Fibroblast of lung (primary cell): ENCODE data around the gene ZNF157. TPM values are rescaled to one million over a fixed set of nuclear protein-coding genes. Genes with fewer than 3 reads are reported as not detected.
A peak's percentile ranks its signal among the peaks of the same experiment; 100 is the strongest.

ENCODE experiments used
- DNase-seq, 2 donors: peaks; one replicate each; pipeline versions ENCODE4 v3.0.0 to v3.0.0-alpha.2; 2010; ENCODE audit warnings: low read depth in 2 of 2
- H2AFZ ChIP-seq: 2 replicates; pipeline ENCODE4 v1.5.1; 2012; ENCODE audit warnings: low read length, control low read depth, inconsistent platforms
- H3K27ac ChIP-seq: 2 replicates; pipeline ENCODE4 v1.5.1; 2011; ENCODE audit warnings: low read length, control low read depth; ENCODE audit not compliant: insufficient read depth
- H3K27me3 ChIP-seq: 2 replicates; pipeline ENCODE4 v1.5.1; 2011; ENCODE audit warnings: mild to moderate bottlenecking, low read length; ENCODE audit not compliant: control insufficient read depth, insufficient read depth
- H3K36me3 ChIP-seq: 2 replicates; pipeline ENCODE4 v1.5.1; 2011; ENCODE audit warnings: low read length; ENCODE audit not compliant: control insufficient read depth, insufficient read depth
- H3K4me1 ChIP-seq: 2 replicates; pipeline ENCODE4 v1.5.1; 2011; ENCODE audit warnings: low read length; ENCODE audit not compliant: control insufficient read depth, insufficient read depth; ENCODE audit errors: extremely low read depth
- H3K4me2 ChIP-seq: 2 replicates; pipeline ENCODE4 v1.5.1; 2011; ENCODE audit warnings: low read length, control low read depth; ENCODE audit not compliant: insufficient read depth; ENCODE audit errors: extremely low read depth
- H3K4me3 ChIP-seq, 4 experiments: fragments of 200-600 bp in 1 of 4; sonication (generic) in 1 of 4; replicated peaks in 1 of 4; 2 replicates each; pipeline ENCODE4 v1.5.1; 2011 to 2016; ENCODE audit warnings: low read length in 4 of 4, low read depth in 3 of 4, mild to moderate bottlenecking in 3 of 4, control low read depth in 2 of 4, inconsistent platforms in 1 of 4, mixed read lengths in 1 of 4; ENCODE audit not compliant: insufficient read depth in 1 of 4; ENCODE audit errors: control extremely low read depth in 1 of 4
- H3K79me2 ChIP-seq: 2 replicates; pipeline ENCODE4 v1.5.1; 2012; ENCODE audit warnings: mild to moderate bottlenecking, low read length, inconsistent platforms; ENCODE audit not compliant: control insufficient read depth, insufficient read depth
- H3K9ac ChIP-seq: 2 replicates; pipeline ENCODE4 v1.5.1; 2011; ENCODE audit warnings: mild to moderate bottlenecking, low read length, control low read depth; ENCODE audit not compliant: insufficient read depth
- H3K9me3 ChIP-seq: 2 replicates; pipeline ENCODE4 v1.5.1; 2012; ENCODE audit warnings: low read depth, low read length; ENCODE audit not compliant: control insufficient read depth, insufficient read depth
- H4K20me1 ChIP-seq: 2 replicates; pipeline ENCODE4 v1.5.1; 2011; ENCODE audit warnings: low read length; ENCODE audit not compliant: control insufficient read depth, insufficient read depth; ENCODE audit errors: extremely low read depth
- EZH2 ChIP-seq: IDR thresholded peaks from 2 replicates; pipeline ENCODE4 v1.5.1; 2012; ENCODE audit warnings: low read length, control low read depth, mild to moderate bottlenecking; ENCODE audit errors: missing control alignments
- polyA plus RNA-seq, 2 donors: library from polyadenylated mRNA; depleted of rRNA in 1 of 2; stranded (reverse) in 1 of 2; unstranded in 1 of 2; fragments of >200 nt; gene quantifications; 2 replicates each; pipeline ENCODE4 v1.2.1, GENCODE V29; 2011 to 2012; ENCODE audit warnings: missing spikeins in 1 of 2
- total RNA-seq: library from RNA; depleted of rRNA; stranded (reverse); fragments of >200 nt; gene quantifications from 2 replicates; pipeline ENCODE4 v1.2.1, GENCODE V29; 2014
- TF ChIP-seq, protein P1 (sequence below), 2 donors: IDR thresholded peaks in 1 of 2; conservative IDR thresholded peaks in 1 of 2; 1 replicate in 1 of 2; 2 replicates in 1 of 2; pipeline ENCODE4 v1.5.1; 2011 to 2012; ENCODE audit warnings: low read length in 2 of 2, control low read depth in 1 of 2, inconsistent platforms in 1 of 2, low read depth in 1 of 2, mild to moderate bottlenecking in 1 of 2

ZNF157 gene
- total and polyA plus RNA-seq, 2 donors (not counting 1 experiment from before 2014, with no cell fraction given) = 0.02 to 0.17 TPM

DNA sequence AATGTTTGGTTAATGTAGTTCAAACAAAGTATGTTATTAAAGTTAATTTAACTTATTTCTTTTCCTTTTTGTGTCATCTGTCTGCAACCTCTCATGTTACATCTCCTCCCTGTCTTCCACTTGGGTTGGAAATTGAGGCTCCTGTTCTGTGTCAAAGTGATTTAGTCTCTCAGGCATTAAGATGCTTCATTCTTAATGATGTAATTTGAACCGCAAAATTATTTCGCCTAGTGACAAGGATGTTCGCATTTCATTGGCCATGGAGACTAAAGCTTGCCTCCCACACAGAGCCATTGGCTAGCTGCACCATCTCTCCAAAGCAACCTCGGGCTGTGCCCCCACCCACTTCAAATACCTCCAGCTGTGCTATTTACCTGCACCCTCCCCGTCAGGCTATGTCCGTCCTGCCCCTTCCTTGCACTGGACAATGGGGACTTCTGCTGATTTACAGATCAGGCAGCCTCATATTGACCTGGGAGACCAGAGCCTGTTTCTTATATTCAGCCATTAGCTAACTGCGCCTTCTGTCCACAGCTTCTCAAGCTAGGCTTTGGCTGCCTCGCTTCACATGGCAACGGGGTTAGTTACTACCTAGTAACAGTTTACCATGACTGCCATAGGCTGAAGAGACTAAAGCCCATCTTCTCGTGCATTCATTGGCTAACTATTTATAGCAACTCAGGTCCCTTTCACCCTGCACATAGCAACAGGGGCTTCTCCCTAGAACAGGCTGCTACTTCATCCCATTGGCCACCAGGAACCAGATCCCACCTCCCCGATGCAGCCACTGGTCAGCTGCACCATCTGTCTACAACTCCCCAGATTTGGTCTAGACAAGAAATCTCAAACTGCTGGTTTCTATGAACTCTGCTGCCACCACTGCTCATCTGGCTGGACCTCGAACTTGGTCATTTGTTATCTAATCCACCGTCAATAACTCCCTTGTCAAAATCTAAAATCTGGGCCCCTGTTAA is 8.6 kb upstream of the ZNF157 start:
- Histone ChIP-seq H3K4me1 (no peaks in the 10 kb centered on the region), H3K4me3 (peak overlapping the region in 2 of 4 experiments; percentile 46 to 55), H2AFZ (peak overlapping the region; percentile 53), H3K36me3 (no peaks in the 10 kb centered on the region), H4K20me1 (no peaks in the 10 kb centered on the region), H3K9ac (no peak overlapping the region), H3K79me2 (no peaks in the 10 kb centered on the region), H3K27me3 (no peaks in the 10 kb centered on the region), H3K4me2 (peak overlapping the region; percentile 59), H3K27ac (peak overlapping the region; percentile 38), H3K9me3 (no peaks in the 10 kb centered on the region)
- TF ChIP-seq EZH2 = no peak
- TF ChIP-seq, protein P1, sequence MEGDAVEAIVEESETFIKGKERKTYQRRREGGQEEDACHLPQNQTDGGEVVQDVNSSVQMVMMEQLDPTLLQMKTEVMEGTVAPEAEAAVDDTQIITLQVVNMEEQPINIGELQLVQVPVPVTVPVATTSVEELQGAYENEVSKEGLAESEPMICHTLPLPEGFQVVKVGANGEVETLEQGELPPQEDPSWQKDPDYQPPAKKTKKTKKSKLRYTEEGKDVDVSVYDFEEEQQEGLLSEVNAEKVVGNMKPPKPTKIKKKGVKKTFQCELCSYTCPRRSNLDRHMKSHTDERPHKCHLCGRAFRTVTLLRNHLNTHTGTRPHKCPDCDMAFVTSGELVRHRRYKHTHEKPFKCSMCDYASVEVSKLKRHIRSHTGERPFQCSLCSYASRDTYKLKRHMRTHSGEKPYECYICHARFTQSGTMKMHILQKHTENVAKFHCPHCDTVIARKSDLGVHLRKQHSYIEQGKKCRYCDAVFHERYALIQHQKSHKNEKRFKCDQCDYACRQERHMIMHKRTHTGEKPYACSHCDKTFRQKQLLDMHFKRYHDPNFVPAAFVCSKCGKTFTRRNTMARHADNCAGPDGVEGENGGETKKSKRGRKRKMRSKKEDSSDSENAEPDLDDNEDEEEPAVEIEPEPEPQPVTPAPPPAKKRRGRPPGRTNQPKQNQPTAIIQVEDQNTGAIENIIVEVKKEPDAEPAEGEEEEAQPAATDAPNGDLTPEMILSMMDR (conservative IDR thresholded peaks at IDR 0.05 in 1 of 2, IDR thresholded peaks at IDR 0.05 in 1 of 2; ENCODE audit: low read depth in 1 of 2, low read length in 2 of 2) = no peak
- DNase-seq = peak; percentile 94 to 98

DNA sequence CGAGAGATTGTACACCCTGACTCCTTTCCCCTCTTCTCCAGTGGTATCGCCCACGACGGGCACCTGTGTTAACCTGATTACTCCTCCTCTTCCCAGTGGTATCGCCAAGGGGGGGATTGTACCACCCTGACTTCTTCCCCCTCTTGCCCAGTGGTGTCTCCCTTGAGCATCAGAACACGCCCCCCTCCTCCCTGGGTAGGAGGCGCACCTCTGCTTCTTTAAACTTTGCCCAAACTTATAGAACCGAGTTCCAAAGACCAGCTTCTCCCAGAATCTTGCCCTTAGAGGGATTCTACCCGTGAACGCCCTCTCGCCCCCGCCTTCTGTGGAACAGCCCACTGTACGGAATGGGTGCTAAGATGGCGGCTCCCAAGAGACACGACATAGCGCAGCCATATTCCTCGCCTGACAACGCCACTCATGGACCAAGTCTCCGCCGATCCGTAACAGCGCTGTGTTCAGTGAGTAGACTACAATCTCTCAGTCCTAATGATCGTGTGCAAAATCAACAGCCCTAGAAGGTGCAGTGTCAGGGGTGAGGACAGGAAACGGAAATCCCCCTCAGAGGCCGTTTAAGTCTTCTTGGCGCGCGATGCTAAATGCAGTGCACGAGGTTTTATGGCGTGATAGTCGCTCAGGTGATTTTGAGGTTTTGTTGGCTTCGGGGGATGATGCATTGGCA is 4.2 kb upstream of the ZNF157 start:
- Histone ChIP-seq H3K4me3 (peak overlapping the region; percentile 14 to 67 (median 41)), H3K9ac (no peak overlapping the region), H3K27me3 (no peaks in the 10 kb centered on the region), H3K4me2 (peak overlapping the region; percentile 58), H3K79me2 (no peaks in the 10 kb centered on the region), H2AFZ (peak overlapping the region; percentile 66), H3K9me3 (no peaks in the 10 kb centered on the region), H3K36me3 (no peaks in the 10 kb centered on the region), H3K4me1 (no peaks in the 10 kb centered on the region), H3K27ac (no peak overlapping the region), H4K20me1 (no peaks in the 10 kb centered on the region)
- TF ChIP-seq EZH2 = no peak
- TF ChIP-seq, protein P1 (conservative IDR thresholded peaks at IDR 0.05 in 1 of 2, IDR thresholded peaks at IDR 0.05 in 1 of 2; ENCODE audit: low read depth in 1 of 2, low read length in 2 of 2) = peak in 1 of 2 donors; percentile 9
- DNase-seq = peak; percentile 74 to 75

DNA sequence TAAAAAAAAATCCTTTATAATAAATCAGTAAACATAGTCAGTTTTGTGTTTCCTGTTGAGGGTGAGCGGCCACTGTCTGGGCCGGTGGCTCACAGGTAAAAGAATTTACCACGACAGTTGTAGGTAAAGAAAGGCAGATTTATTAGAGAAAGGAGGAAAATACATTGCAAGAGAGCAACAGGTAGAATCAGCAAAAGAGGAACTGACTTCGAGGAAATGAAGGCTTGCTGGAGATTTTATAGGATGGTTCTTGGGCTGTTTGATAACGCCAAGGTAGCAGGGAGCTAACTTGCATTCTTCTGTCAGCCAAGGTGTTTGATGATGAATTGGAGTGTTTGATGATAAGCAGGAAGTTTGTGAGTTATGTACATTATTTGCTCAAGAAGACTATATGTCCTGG is 2.8 kb downstream of the ZNF157 start:
- no peaks in the 10 kb centered on the region for H4K20me1 ChIP-seq
- no peaks in the 10 kb centered on the region for H3K9me3 ChIP-seq
- TF ChIP-seq, protein P1 (conservative IDR thresholded peaks at IDR 0.05 in 1 of 2, IDR thresholded peaks at IDR 0.05 in 1 of 2; ENCODE audit: low read depth in 1 of 2, low read length in 2 of 2) = no peak
- no peak for TF ChIP-seq EZH2
- no peak overlapping the region for H3K4me3 ChIP-seq
- H2AFZ ChIP-seq = no peak overlapping the region
- no peaks in the 10 kb centered on the region for H3K27me3 ChIP-seq
- no peaks in the 10 kb centered on the region for H3K79me2 ChIP-seq
- H3K4me2 ChIP-seq = no peak overlapping the region
- no peak for DNase-seq
- H3K9ac ChIP-seq = no peak overlapping the region
- no peaks in the 10 kb centered on the region for H3K4me1 ChIP-seq
- H3K27ac ChIP-seq = no peak overlapping the region
- H3K36me3 ChIP-seq = no peaks in the 10 kb centered on the region
